ENCODE results near the gene TSPAN9.

TSPAN9 gene

GRCh38 chr12:3206536-3207072 lies 129.4 kb downstream of the TSPAN9 start:
- no peak for DNase-seq (ENCODE audit: low read depth)

- DNase-seq (ENCODE audit: low read depth), result no peak
These were observed 130.0 kb downstream of the TSPAN9 start for GRCh38 chr12:3207175-3207574.

GRCh38 chr12:3207858-3208257 lies 130.7 kb downstream of the TSPAN9 start:
- no peak for DNase-seq (ENCODE audit: low read depth)

GRCh38 chr12:3213188-3213587 lies 136.0 kb downstream of the TSPAN9 start:
- no peak for DNase-seq (ENCODE audit: low read depth)

- DNase-seq (ENCODE audit: low read depth), result no peak
These were observed 136.6 kb downstream of the TSPAN9 start for GRCh38 chr12:3213768-3214167.

GRCh38 chr12:3214526-3215365 lies 137.6 kb downstream of the TSPAN9 start:
- no peak for DNase-seq (ENCODE audit: low read depth)

- no peak for DNase-seq (ENCODE audit: low read depth)
These were observed 138.3 kb downstream of the TSPAN9 start for GRCh38 chr12:3215410-3215975.

- no peak for DNase-seq (ENCODE audit: low read depth)
These were observed 138.9 kb downstream of the TSPAN9 start for GRCh38 chr12:3216097-3216496.

GRCh38 chr12:3216726-3217682 lies 139.8 kb downstream of the TSPAN9 start:
- DNase-seq (ENCODE audit: low read depth), result no peak

- DNase-seq (ENCODE audit: low read depth), result no peak
These were observed 140.5 kb downstream of the TSPAN9 start for GRCh38 chr12:3217683-3218079.

GRCh38 chr12:3218228-3219171 lies 141.3 kb downstream of the TSPAN9 start:
- DNase-seq (ENCODE audit: low read depth), result no peak

- DNase-seq (ENCODE audit: low read depth), result no peak
These were observed 142.1 kb downstream of the TSPAN9 start for GRCh38 chr12:3219233-3219632.

- DNase-seq (ENCODE audit: low read depth), result no peak
These were observed 143.5 kb downstream of the TSPAN9 start for GRCh38 chr12:3220382-3221321.

GRCh38 chr12:3222306-3222705 lies 145.1 kb downstream of the TSPAN9 start:
- DNase-seq (ENCODE audit: low read depth), result no peak

GRCh38 chr12:3222979-3223378 lies 145.8 kb downstream of the TSPAN9 start:
- DNase-seq (ENCODE audit: low read depth), result no peak

GRCh38 chr12:3223601-3224529 lies 146.7 kb downstream of the TSPAN9 start:
- no peak for DNase-seq (ENCODE audit: low read depth)

- no peak for DNase-seq (ENCODE audit: low read depth)
These were observed 147.3 kb downstream of the TSPAN9 start for GRCh38 chr12:3224530-3224903.

- DNase-seq (ENCODE audit: low read depth), result no peak
These were observed 148.1 kb downstream of the TSPAN9 start for GRCh38 chr12:3225154-3225795.
